ENCODE results near the gene FBLN7.

The FBLN7 gene

DNA sequence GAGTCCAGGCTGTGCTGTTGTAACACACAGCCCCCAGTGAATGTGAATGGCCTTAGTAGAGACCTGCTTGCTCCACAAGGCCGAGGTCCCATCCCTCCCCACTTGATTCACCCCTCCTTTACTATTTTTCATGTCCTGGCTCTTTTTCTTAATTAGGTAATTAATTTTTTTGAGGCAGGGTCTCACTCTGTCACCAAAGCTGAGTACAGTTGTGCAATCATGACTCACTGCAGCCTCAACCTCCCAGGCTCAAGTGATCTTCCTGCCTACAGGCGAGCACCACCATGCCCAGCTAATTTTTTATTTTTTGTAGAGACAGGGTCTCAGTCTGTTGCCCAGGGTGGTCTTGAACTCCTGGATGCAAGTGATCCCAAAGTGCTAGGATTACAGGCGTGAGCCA is 19.3 kb downstream of the FBLN7 start:
- DNase-seq (ENCODE audit: low spot score), result no peak

DNA sequence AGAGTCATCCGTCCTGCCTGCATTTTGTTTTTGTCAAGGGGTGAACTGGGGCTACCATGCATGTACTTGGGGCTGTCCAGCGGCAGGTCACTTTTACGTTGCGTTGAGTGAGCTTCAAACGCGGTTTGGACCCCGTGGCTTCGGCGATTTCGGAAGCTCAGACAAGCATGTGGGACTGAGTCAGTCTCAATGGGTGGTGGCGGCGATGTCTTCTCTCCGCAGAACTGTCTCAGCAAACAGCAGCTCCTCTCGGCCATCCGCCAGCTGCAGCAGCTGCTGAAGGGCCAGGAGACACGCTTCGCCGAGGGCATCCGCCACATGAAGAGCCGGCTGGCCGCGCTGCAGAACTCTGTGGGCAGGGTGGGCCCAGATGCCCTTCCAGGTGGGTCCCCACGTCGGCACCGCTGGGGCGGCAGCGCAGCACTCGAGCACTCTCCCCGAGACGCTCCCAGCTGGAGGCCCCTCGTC is 21.3 kb downstream of the FBLN7 start:
- no peak for DNase-seq (ENCODE audit: low spot score)

GRCh38 chr2:112160283-112161250 is 22.4 kb downstream of the FBLN7 start:
- DNase-seq (ENCODE audit: low spot score), result no peak

- DNase-seq (ENCODE audit: low spot score), result no peak
These were observed 23.4 kb downstream of the FBLN7 start for GRCh38 chr2:112161431-112162145.

DNA sequence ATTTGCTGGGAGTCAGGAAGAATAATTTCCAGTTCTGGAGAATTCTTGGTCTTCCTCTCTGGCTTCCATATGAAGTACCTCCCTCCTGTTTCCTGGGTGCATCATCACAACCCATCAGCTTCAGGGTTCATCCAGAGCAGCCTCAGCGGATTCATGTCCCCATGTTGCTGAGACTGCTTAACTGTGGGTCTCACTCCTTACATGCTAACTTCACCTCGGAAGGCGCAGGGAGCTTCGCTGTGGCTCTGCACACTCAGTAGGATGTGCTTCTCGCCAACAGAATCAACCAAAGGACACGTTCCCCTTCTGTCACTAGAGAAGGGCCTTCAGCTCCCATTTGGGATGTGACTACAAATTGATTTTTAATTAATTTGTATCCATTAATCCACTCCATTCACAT is 24.2 kb downstream of the FBLN7 start:
- no peak for DNase-seq (ENCODE audit: low spot score)

- DNase-seq (ENCODE audit: low spot score), result no peak
These were observed 24.8 kb downstream of the FBLN7 start for GRCh38 chr2:112162956-112163355.

DNA sequence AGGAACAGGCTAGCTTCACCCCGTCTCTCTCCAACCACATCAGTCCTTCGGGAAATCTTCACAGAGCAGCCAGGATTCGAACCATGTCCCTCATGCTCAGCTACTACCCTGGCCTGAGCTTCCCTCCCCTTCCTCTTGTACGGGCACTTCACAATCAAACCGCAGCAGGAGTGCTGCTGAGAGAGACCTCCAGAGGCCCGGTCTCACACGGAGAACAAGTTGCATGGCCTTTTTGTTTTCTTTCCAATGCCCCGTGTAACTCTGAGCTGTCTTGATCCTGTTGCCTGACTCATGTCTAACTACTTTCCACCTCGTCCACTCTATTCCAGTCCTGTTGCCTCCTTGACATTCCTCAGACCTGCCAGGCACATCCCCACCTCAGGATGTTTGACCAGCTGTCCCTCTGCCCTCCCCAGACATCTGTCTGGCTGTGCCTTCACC is 25.4 kb downstream of the FBLN7 start:
- DNase-seq (ENCODE audit: low spot score), result no peak

DNA sequence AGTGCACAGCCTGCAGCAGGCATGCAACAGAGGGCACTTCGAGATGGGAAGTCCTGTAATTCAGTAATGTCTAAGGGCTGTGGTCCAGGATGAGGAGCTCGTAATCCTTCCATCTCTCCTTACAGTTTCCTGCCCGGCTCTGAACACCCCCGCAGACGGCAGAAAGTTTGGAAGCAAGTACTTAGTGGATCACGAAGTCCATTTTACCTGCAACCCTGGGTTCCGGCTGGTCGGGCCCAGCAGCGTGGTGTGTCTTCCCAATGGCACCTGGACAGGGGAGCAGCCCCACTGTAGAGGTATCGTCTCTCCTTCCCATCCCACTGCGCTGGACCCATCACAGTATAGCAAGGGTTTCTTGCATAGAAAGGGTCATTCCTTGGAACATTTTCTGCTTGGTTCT is 26.7 kb downstream of the FBLN7 start:
- no peak for DNase-seq (ENCODE audit: low spot score)

- DNase-seq (ENCODE audit: low spot score), result no peak
These were observed 27.1 kb downstream of the FBLN7 start for GRCh38 chr2:112165296-112165695.

GRCh38 chr2:112166806-112167499 is 28.8 kb downstream of the FBLN7 start:
- no peak for DNase-seq (ENCODE audit: low spot score)

DNA sequence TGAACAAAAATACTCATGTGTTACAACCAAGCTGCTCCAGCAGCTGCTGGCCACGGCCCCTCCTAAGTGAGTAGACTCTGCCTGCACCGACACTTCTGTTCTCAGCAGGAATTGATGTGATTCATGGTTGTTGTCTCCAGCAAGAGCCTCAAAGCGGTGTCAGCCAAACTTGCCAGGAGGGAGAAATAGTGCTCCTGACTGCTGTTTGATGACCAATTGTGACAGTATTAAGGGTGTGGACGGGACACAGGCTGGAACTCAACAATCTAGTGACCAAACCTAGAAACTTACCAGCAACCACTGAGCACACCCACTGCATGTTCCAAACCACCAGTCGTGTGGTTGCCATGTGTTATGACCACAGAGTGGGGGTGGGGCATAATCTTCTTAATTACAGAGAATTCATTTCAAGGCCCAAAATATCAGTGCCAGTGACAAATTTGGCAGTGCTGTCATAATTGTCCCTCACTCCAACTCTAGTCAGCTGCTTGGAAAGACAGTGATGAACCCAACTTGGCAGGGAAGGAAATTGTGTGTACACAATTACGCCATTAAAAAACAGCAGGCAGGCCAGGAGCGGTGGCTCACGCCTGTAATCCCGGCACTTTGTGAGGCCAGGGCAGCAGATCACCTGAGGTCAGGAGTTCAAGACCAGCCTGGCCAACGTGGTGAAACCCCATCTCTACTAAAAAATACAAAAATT is 30.4 kb downstream of the FBLN7 start:
- DNase-seq (ENCODE audit: low spot score), result peak; percentile 57

- no peak for DNase-seq (ENCODE audit: low spot score)
These were observed 32.3 kb downstream of the FBLN7 start for GRCh38 chr2:112170495-112170894.

- DNase-seq (ENCODE audit: low spot score), result no peak
These were observed 35.6 kb downstream of the FBLN7 start for GRCh38 chr2:112173646-112174319.

DNA sequence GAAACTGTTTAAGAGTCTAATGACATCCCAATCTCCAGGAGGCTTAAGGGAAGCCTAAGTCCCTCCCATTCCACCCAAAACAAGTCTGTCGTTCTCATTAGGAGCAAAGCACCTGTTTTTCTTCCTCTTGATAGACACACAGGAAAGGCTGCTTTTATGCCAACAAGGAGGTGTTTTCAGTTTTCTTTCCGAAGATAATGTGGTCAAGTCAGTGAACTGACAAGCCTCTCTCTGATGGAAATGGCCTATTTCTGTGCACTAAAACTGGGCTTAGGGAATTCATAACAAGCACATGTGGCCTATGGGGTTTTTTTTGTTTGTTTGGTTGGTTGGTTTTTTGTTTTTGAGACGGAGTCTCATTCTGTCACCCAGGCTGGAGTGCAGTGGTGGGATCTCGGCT is 36.2 kb downstream of the FBLN7 start:
- DNase-seq (ENCODE audit: low spot score), result no peak

GRCh38 chr2:112175333-112175732 is 37.1 kb downstream of the FBLN7 start:
- DNase-seq (ENCODE audit: low spot score), result no peak

DNA sequence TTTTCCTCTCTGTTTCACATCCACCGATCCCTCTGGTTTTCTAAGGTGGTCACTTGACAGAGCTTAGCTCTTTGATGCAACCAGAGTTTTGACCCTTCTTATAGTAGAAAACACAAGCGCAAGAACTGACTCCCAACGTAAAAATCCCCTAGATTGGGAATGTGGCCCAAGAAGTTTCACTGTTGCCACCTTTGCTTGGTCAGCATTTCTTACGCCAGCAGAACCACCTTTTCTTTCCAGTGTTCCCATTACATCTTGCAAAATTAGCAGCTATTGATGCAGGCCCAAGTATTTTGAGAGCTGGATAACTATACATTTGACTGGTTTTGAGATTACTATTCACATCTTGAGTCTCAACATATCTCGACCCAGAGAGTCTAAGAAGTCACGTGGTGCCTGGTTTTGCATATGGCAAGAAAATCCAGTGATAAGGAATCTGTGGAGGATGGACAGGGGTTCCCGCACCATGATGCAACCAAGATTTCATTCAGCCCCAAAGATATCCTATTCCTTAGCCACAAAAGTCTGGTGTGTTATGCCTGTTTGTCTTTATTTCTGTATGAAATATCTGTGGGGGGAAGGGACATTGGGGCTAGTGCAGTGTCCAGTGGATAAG is 37.9 kb downstream of the FBLN7 start:
- no peak for DNase-seq (ENCODE audit: low spot score)

- DNase-seq (ENCODE audit: low spot score), result no peak
These were observed 43.5 kb downstream of the FBLN7 start for GRCh38 chr2:112181571-112182290.

DNA sequence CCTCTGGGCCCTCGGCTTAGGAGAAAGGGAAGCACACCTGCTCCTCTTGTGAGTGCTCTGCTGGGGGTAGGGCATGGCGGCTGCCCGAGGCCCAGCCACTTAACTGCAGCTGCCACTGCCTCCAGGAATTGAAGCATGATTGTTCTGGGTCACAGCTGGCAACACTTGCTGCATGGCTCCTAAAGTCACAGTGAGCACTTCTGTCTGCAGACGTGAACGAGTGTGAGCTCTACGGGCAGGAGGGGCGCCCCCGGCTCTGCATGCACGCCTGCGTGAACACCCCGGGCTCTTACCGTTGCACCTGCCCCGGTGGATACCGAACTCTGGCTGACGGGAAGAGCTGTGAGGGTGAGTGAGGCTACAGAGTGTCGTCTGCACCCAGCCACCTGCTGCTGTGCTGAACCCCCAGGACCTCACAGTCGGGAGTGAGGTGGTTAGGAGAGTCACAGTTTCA is 44.4 kb downstream of the FBLN7 start:
- no peak for DNase-seq (ENCODE audit: low spot score)

GRCh38 chr2:112183327-112184025 is 45.3 kb downstream of the FBLN7 start:
- DNase-seq (ENCODE audit: low spot score), result no peak

Data from GM03348 (cell line).